A673 (cell line): ENCODE measurements around the gene ZC3H7B. TPM values are rescaled to one million over a fixed set of nuclear protein-coding genes. Genes with fewer than 3 reads are reported as not detected.
"Not testable (repeated sequence)": the region's sequence is repeated elsewhere in the genome, so short reads cannot be mapped to it uniquely, and the experiment has no call there.

Source experiments
- BruUV-seq: library from RNA; stranded (reverse); fragments of 400-500 nt; replicated peaks from 2 replicates; lab custom pipeline; 2021; lab: Mats Ljungman, UMichigan
- CTCF ChIA-PET: fragments of 300-600 bp; sonication (Branson Sonifier 250); formaldehyde crosslinking; loops from one replicate; lab custom pipeline; 2022; ENCODE audit warnings: antibody characterized with exemption; lab: Charles Lee
- POLR2A ChIA-PET: fragments of 300-600 bp; sonication (Branson Sonifier 250); formaldehyde crosslinking; loops from one replicate; lab custom pipeline; 2022; ENCODE audit warnings: antibody characterized with exemption; ENCODE audit not compliant: low non-redundant PET; lab: Charles Lee
- DNase-seq: peaks from one replicate; pipeline ENCODE4 v3.0.0-alpha.2; 2015; ENCODE audit warnings: low spot score
- H3K27ac ChIP-seq: fragments of 200-600 bp; sonication (generic); 2 replicates; pipeline ENCODE4 v1.5.1; 2016; ENCODE audit warnings: mixed run types, low read depth, mild to moderate bottlenecking, mixed read lengths, antibody characterized with exemption, low read length; ENCODE audit not compliant: poor library complexity, severe bottlenecking
- H3K27me3 ChIP-seq: fragments of 200-600 bp; sonication (generic); replicated peaks from 2 replicates; pipeline ENCODE4 v1.6.1; 2017; ENCODE audit warnings: mixed run types, low read depth, mild to moderate bottlenecking, mixed read lengths, antibody characterized with exemption, low read length; ENCODE audit not compliant: insufficient read depth, poor library complexity
- H3K36me3 ChIP-seq: fragments of 200-600 bp; sonication (generic); 2 replicates; pipeline ENCODE4 v1.6.1; 2016; ENCODE audit warnings: mixed run types, mild to moderate bottlenecking, mixed read lengths, antibody characterized with exemption, low read length; ENCODE audit not compliant: insufficient read depth, poor library complexity, severe bottlenecking
- H3K4me1 ChIP-seq: fragments of 200-600 bp; sonication (generic); 2 replicates; pipeline ENCODE4 v1.6.1; 2017; ENCODE audit warnings: mixed run types, mild to moderate bottlenecking, mixed read lengths, antibody characterized with exemption, low read length; ENCODE audit not compliant: insufficient read depth, poor library complexity, severe bottlenecking
- H3K4me3 ChIP-seq: fragments of 200-600 bp; sonication (generic); 2 replicates; pipeline ENCODE4 v1.5.1; 2016; ENCODE audit warnings: low read depth, mixed run types, mild to moderate bottlenecking, mixed read lengths, low read length; ENCODE audit not compliant: poor library complexity, severe bottlenecking
- H3K9me3 ChIP-seq: fragments of 200-600 bp; sonication (generic); 2 replicates; pipeline ENCODE4 v1.6.1; 2016; ENCODE audit warnings: mixed run types, low read depth, mild to moderate bottlenecking, mixed read lengths, antibody characterized with exemption, low read length; ENCODE audit not compliant: poor library complexity, severe bottlenecking
- CTCF ChIP-seq: fragments of 300-800, 200-600 bp; sonication (generic); conservative IDR thresholded peaks from 2 replicates; pipeline ENCODE4 v1.5.1; 2017; ENCODE audit warnings: low read depth, mild to moderate bottlenecking, antibody characterized with exemption, low read length, moderate library complexity, mixed read lengths
- EZH2 ChIP-seq: fragments of 200-600 bp; sonication (generic); IDR thresholded peaks from 2 replicates; pipeline ENCODE4 v1.6.1; 2017; ENCODE audit warnings: borderline replicate concordance, low read depth, mild to moderate bottlenecking, mixed read lengths, antibody characterized with exemption, low read length; ENCODE audit not compliant: poor library complexity, severe bottlenecking
- intact Hi-C: fragments of 100-400 bp; cut with micrococcal nuclease; formaldehyde crosslinking; loops from one replicate; pipeline ENCODE4 v1.10.0; 2022; ENCODE audit not compliant: unreplicated experiment
- total RNA-seq: library from RNA; stranded (reverse); gene quantifications from 2 replicates; pipeline ENCODE4 v1.2.3, GENCODE V29; 2021

Gene ZC3H7B
- total RNA-seq, 1 experiment from 2014 or later: 90.4 TPM

GRCh38 chr22:41288245-41288946 lies 12.9 kb upstream of the ZC3H7B start:
- no peaks in the 10 kb centered on the region for H3K9me3 ChIP-seq
- H3K27ac ChIP-seq: peak overlapping the region; percentile 76
- DNase-seq: peak; percentile 51
- H3K27me3 ChIP-seq: no peaks in the 10 kb centered on the region
- intact Hi-C loops: no loop called here
- H3K4me1 ChIP-seq: peaks cover 20% of the 10 kb centered on the region
- ChIA-PET POLR2A (interaction anchor here (0.7 kb wide), 1 partner anchor 1212 kb away, joined by 3 read pairs; no protein-coding TSS in a partner anchor), CTCF (no interaction called here)
- peaks cover 13% of the 10 kb centered on the region for H3K36me3 ChIP-seq
- no peak for TF ChIP-seq CTCF
- no peak overlapping the region for H3K4me3 ChIP-seq
- no TSS peak for BruUV-seq

GRCh38 chr22:41289671-41290070 lies 11.7 kb upstream of the ZC3H7B start:
- ChIA-PET CTCF (no interaction called here), POLR2A (no interaction called here)
- Histone ChIP-seq H3K36me3 (peaks cover 2% of the 10 kb centered on the region), H3K4me3 (no peak overlapping the region), H3K9me3 (no peaks in the 10 kb centered on the region), H3K27me3 (no peaks in the 10 kb centered on the region), H3K27ac (no peak overlapping the region), H3K4me1 (peaks cover 18% of the 10 kb centered on the region)
- DNase-seq: no peak
- BruUV-seq: no TSS peak
- intact Hi-C loops: no loop called here
- TF ChIP-seq CTCF (no peak), EZH2 (no peak)

GRCh38 chr22:41290262-41291221 lies 10.8 kb upstream of the ZC3H7B start:
- BruUV-seq: no TSS peak
- peak; percentile 47 for DNase-seq
- intact Hi-C loops: no loop called here
- Histone ChIP-seq H3K4me1 (peaks cover 12% of the 10 kb centered on the region), H3K9me3 (no peaks in the 10 kb centered on the region), H3K27ac (peak overlapping the region; percentile 65), H3K36me3 (no peaks in the 10 kb centered on the region), H3K4me3 (no peak overlapping the region), H3K27me3 (no peaks in the 10 kb centered on the region)
- POLR2A ChIA-PET: interaction anchor here (0.7 kb wide), 1 partner anchor 16 kb away, joined by 3 read pairs; no protein-coding TSS in a partner anchor
- CTCF ChIA-PET: no interaction called here
- TF ChIP-seq CTCF (no peak), EZH2 (no peak)

GRCh38 chr22:41294816-41295215 lies 6.5 kb upstream of the ZC3H7B start:
- intact Hi-C loops, H3K4me3 ChIP-seq, H3K9me3 ChIP-seq, H3K4me1 ChIP-seq, BruUV-seq, POLR2A ChIA-PET, H3K27me3 ChIP-seq, H3K36me3 ChIP-seq, CTCF ChIA-PET, H3K27ac ChIP-seq, DNase-seq: not testable (repeated sequence)
